Inferior parietal cortex (tissue), 1 donor: ENCODE measurements around the gene SULF2.
"Not testable (repeated sequence)": the region's sequence is repeated elsewhere in the genome, so short reads cannot be mapped to it uniquely, and the experiment has no call there.

ENCODE experiments used
- DNase-seq: peaks from one replicate; pipeline ENCODE4 v3.0.0-alpha.2; 2016; ENCODE audit errors: extremely low spot score

The SULF2 gene

GRCh38 chr20:47785311-47785853 is at the start of gene SULF2:
SULF2 (minus strand) TSS chr20:47785481; CDS start chr20:47757363, 28,118 bp downstream.
- no peak for DNase-seq

- not testable (repeated sequence) for DNase-seq
Observed at GRCh38 chr20:47831675-47832074, 46.4 kb upstream of the SULF2 start.

- not testable (repeated sequence) for DNase-seq
Observed at GRCh38 chr20:47826716-47827115, 41.4 kb upstream of the SULF2 start.

DNA sequence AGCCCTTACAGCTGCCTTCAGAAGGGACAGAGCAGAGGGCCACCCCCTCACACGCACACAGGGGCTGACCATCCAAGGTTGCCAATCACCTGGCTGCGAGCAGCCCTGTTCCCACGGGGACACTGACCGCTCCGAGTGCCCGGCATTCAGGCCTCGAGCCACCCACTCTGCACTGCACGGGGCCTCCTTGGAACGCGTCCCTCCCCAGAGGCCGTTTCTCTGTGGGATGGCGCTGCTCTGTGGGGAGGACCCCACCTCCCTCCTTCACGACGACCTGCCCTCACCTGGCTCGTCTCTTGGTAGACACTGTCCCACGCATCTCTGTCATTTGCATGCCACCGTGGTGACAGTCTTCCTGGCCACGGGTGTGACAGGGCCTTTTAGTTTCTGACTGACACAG is 40.7 kb upstream of the SULF2 start:
- DNase-seq, result not testable (repeated sequence)

- no peak for DNase-seq
Observed at GRCh38 chr20:47825011-47825762, 39.9 kb upstream of the SULF2 start.

- not testable (repeated sequence) for DNase-seq
Observed at GRCh38 chr20:47823941-47824340, 38.7 kb upstream of the SULF2 start.

DNA sequence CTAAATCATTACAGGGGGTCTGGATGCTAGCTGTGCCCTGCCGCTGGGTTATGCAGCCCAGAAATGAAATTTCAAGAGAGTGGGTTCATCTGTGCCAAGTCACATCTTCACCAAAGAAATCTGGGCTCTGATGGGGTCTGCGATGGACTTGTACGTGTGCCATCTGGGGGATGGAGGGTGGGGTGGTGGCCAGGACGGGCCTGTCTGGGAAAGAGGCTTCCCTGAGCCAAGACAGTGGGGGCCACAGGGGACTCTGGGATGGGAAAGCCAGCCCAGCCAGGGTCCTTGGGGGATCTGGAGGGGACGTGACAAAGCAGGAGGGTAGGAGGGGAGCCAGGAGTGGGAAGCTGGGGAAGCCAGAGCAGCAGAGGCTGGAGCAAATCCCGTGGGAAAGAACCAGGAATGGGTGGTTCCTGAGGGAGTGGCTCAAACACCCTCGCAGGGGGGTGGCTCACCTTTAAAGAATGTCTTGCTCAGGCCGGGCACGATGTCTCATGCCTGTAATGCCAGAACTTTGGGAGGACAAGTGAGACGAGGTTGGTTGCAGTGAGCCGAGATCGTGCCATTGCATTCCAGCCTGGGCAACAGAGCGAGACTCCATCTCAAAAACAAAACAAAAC is 36.3 kb upstream of the SULF2 start:
- no peak for DNase-seq

- DNase-seq, result no peak
Observed at GRCh38 chr20:47818996-47819609, 33.8 kb upstream of the SULF2 start.

GRCh38 chr20:47818466-47818865 is 33.2 kb upstream of the SULF2 start:
- DNase-seq, result no peak

- no peak for DNase-seq
Observed at GRCh38 chr20:47818016-47818415, 32.7 kb upstream of the SULF2 start.

DNA sequence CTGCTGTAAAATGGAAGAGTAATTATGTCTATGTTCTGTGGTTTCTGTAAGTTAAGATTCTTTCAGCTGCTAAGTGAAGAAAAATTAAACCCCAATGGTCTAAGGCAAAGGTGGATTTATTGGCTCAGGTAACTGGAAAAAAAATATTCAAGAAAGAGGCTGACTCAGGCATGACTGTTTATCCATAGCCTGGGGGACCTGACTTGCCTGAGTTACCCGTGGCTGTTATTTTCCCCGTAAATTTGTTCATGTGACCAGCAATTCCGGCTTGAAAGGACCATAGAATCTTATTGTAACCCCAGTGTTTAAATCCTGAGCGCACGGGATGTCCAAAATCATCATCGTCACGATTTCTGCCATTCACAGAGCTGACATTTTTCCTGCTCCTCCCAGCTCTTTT is 32.3 kb upstream of the SULF2 start:
- no peak for DNase-seq

- DNase-seq, result no peak
Observed at GRCh38 chr20:47816487-47817451, 31.5 kb upstream of the SULF2 start.

GRCh38 chr20:47815866-47816265 is 30.6 kb upstream of the SULF2 start:
- no peak for DNase-seq

GRCh38 chr20:47815416-47815806 is 30.1 kb upstream of the SULF2 start:
- no peak for DNase-seq

DNA sequence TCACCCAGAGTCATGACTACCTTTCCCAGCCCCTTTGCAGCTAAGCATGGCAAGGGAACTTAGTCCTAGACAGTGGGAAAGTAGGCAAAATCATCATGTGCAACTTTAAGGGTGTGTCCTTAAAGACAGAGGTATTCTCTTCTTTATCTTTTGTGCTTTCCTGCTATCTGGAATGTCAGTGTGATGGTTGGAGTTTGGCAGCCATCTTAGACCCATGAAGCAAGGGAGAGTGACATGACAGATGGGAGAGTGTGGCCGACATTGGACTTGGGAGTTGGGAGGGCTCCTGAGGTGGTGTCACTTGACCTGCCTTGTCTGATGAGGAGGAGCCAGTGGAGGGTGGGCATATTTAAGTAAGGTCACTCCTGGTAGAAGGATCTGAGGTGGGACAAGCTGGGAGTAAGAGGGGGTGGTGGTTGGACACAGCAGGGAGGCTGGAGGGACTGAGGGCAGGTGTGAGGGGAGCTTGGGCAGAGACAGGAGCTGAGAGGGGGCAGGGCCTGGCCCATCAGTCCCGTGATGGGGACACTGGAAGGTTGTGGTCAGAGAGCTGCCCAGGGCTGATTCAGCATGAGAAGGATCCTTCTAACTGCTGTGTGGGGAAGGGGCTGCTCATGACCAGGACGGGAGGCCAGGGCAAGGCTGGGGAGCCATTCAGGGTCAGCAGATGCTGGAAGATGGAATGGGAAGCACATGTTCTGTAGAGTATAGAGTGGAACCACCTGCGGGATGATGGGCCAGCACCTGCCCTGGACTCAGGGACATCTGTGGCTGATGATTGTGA is 29.5 kb upstream of the SULF2 start:
- DNase-seq, result no peak

GRCh38 chr20:47810721-47811347 is 25.6 kb upstream of the SULF2 start:
- DNase-seq, result no peak

DNA sequence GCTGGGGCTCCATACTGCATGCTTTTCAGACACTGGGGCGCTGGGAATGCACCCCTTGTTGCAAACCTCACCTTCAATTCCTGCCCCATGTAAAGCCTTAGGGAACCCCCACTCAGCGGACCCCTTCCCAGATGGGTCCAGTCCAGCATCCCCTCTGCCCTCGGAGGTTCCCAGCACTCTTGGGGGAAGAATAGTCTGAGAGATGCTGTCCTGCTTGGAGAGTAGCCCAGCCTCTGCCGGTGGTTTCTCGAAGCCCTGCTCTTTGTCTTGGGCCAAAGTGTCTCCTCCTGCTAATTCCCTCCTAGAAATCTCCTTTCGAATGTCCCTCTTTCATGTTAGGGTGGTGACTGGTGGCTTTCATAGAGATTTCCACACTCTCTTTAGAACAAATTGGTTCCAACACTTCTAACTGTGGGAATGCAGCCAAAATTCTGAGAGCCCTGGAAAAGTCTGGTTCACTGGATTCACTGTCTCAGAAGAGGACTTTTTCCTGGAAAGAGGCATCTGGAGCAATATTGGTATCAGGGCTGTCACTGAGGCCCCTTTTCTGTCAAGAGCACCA is 24.9 kb upstream of the SULF2 start:
- DNase-seq, result peak; percentile 27

DNA sequence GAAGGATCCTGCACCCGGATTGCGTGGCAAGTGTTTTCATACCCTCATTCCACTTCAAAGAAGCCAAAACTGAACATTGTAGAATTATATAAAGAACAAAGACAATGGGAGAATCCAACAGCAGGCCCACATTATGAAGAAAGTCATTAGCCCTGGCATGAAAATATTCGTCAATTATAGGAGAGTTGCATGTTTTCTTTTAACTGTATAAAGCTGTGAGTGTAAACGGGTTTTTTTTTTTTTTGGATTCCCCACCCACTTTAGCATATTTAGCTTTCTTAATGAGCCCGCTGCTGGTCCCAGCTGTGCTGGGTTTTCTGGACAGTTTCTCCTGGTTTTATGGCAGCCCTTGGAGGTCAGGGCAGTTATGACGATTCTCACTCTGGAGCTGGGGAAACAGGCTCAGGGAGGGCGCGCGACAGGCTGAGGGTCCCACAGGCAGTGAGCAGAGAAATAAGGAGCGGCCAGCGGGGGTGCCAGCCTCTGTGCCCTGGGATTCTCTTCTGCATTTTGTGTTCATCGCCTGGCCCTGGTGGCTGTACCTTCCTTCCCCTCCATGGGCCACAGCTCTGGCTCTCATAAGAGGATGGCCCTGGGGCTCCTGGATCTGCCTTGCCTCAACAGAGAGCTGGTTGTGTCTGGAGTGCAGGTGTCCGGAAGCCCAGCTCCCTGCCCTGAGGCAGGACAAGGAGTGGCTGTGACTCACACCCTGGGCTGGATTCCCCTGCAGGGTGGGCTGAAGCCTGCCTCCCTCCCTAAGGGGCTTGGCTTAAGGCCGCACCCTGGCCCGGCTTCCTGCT is 24.1 kb upstream of the SULF2 start:
- DNase-seq, result no peak

- no peak for DNase-seq
Observed at GRCh38 chr20:47805951-47806350, 20.7 kb upstream of the SULF2 start.
